KBM-7 (cell line): ENCODE results near the gene TRMT11.
"Not testable (repeated sequence)": the region's sequence is repeated elsewhere in the genome, so short reads cannot be mapped to it uniquely, and the experiment has no call there.

ENCODE experiments used
- DNase-seq: peaks from one replicate; pipeline ENCODE4 v3.0.0-alpha.2; 2015
- in situ Hi-C: fragments of 300-500 bp; cut with MboI; formaldehyde crosslinking; loops from 2 replicates; pipeline ENCODE4 v1.14.3; 2020; ENCODE audit warnings: low sequenced_read_pairs, low pct_unique_long_range_greater_than_20kb, mixed read lengths

The TRMT11 gene

DNA sequence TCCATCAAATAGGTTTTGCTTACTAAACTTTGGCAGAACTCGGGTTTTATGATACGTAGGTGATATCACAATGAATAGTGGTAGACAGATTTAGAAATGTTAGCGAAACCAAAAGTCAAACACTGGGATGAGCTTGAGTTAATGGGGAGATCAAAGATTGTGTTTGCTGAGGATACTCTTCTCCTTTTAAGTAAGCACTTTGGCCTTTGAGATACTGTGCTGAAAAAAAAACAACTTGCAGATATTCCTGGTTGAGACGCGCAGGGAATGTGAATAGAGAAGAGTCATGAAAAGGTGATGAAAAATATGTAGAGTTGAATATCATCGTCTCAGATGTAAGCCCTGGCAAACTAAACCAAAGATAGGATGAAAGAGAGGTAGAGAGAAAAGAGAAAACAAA lies 48.3 kb downstream of the TRMT11 start:
- in situ Hi-C loops: no loop called here
- DNase-seq: no peak

DNA sequence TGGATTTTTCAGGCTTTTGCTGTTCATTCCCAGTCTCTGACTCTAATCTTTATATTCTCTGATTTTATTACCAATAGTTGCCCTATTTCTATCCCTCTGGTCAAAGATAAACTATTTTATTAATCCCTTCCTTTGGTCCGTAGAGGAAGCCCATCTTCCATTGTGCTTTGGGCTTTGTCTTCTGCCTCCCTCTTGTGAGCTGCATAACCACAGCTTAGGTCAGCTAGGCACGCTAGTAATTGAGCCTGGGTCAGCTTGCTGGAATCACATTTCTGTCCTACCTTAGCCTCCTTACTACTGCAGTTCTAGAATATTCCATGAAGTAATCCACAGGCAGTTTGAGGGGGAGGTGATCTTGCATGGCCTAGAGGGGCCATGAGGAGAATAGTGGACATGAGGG lies 49.4 kb downstream of the TRMT11 start:
- in situ Hi-C loops: no loop called here
- DNase-seq: no peak

DNA sequence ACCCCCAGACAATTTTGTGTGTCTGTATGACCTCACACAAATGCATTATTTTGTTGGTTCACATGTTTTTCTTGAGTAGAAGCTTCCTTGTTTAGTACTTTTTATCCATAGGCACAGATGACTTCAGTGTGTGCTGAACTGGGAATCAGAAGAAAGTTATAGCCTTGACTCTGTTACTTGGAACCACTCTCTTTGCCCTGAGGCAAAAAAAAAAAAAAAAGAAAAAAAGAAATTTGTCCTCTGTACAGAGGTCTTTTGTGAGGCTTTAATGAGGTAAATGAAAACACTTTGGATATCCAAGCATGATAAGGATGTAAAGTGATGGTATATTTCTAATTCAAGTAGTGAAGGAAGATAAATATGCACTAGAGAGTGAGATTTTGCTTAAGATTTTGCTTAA lies 51.9 kb downstream of the TRMT11 start:
- in situ Hi-C loops: no loop called here
- DNase-seq: no peak

DNA sequence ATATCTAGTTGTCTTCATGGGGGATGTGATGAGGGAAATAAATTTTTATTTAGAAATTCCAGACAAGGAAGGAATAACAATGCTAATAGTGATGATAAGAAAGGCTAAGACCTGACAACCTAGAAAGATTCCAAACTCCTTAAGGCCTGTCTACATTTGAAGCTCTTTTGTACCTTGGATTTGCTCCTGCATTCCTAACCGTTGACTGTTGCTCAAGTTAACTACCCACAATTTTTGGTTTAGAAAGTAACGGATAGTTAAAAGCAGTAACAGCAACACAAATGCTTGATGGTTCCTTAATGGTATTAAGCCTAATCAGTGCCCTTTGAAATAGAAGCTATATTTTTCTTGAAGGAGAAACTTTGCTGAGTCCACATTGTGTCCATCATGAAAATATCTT lies 52.9 kb downstream of the TRMT11 start:
- no peak for DNase-seq
- in situ Hi-C loops: no loop called here

DNA sequence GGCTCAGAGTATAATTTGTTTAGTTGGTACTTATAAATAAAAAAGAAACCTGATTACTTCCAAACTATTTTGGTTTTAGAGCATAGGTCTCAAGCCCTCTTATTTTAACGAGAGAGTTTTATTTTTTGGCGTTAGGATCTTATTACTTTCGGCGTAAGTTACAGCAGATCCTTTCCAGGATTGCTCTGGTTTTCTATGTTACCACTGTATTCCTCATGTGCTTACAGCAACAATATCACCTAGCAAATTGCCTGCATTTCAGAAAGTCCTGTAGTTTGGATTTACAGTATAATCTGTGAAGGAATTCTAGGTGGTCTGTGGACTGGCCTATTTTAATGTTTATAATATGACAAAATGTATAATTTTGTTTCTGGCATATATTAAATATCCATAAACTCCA lies 54.1 kb downstream of the TRMT11 start:
- DNase-seq: no peak
- in situ Hi-C loops: no loop called here

DNA sequence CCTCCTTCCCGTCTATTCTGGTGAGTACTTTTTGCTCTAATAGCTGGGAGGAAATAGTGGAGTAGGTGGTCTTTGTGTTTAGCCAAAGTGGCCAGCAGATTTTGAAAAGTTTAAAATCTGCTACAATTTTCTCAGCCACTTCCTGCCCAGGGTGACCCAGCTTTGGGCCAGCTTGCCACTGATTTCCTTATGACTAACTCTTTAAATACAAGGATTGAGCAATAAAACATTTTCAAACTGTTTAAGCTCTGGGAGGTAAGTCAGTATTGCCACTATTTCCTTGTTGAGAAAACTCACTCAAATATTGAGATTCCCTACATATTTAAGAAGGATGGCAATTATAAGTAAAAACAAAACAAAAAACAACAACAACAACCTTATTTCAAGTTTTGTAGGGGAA lies 54.5 kb downstream of the TRMT11 start:
- DNase-seq: peak; percentile 56

DNA sequence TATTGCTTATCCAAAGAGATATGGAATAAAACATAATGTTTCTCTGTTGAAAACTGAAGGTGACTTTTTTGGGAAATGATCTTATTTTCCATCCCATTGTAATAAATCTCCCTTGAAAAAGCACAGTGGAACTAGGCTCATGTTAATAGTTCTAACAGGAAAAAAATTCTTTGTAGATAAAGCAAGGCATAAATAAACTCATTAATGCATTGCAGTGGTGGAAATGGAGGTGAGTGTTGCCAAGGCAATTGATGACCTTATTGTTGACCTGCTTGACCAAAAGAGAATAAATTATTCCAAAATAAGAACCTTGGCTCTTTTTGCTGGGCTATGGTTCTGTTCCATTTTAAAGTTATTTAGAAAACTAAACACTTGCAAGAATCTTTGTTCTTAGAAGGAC lies 55.2 kb downstream of the TRMT11 start:
- DNase-seq: no peak
- in situ Hi-C loops: no loop called here

More for the DNA sequence above, 54.5 kb downstream of the TRMT11 start:
- in situ Hi-C loops: no loop called here

DNA sequence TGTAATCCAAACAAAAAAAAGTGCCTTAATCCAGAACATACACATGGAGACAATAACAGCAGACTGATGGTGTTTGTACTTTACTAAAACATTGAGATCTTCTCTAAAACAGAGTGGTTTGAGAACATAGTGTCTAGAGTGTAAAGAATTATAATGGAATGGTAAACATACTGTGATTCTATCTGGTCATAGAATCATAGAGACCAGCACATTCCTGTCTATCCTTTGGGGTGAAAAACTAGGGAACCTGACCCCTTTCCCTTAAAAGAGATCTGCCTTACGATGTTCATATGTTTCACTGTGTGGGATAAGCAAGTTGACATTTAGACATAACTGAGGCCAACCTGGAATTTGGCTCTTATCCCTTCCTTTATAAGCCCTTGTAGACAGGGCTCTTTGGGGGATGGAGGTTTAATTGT lies 55.7 kb downstream of the TRMT11 start:
- DNase-seq: no peak
- in situ Hi-C loops: no loop called here

DNA sequence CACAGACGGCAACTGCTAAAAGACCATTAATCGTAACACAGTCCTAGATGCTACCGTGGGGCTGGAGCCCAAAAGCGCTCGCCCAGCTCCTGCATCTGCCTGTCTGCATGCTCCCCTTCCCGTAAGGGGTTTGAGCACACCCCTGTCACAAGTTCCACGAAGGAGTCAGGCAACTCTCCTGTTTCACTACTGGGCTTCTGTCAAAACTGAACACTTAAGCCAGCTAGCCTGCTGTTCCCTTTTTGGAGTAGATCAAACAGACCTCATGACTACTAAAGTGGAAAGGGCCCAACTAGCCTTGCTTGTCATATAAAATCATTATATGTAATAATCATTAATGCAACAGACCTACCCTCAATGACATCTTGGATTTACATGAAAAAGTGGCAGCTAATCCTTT lies 61.3 kb downstream of the TRMT11 start:
- no peak for DNase-seq
- in situ Hi-C loops: no loop called here

DNA sequence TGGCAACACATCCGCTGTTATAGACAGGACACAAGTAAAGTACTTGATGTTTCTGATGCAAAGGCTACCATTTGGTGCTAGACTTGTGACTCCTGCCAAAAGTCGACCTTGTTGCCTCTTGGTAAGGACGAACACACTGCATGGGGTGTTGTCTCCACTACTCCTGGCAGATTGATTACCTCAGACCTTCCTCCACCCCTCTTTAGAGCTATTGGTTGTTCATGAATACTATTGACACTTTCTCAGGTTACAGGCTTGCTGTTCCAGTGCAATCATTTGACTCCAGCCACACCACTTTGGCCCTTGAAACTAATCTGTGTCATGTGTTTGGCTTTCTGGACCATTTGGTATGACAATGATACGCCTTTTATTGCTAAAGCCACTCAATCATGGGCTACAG lies 62.3 kb downstream of the TRMT11 start:
- in situ Hi-C loops: no loop called here
- no peak for DNase-seq

DNA sequence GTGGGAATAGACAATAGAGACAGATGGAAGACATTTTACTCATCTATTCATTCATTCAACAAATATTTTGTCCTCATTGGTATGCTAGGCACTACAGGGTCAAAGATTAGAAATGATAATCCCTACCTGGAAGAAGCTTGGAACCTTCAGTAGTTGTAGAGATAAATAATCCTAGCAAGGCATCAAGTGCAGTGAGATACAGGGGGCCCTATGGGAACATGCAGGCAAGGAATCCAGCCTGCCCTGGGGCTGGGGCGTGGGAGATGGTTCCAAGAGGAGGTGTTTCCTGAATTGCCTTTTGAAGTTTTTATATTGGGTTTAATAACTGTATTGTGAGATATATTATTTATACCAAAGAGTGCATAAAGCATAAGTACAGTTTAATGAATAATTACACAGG lies 64.5 kb downstream of the TRMT11 start:
- in situ Hi-C loops: no loop called here
- DNase-seq: no peak

DNA sequence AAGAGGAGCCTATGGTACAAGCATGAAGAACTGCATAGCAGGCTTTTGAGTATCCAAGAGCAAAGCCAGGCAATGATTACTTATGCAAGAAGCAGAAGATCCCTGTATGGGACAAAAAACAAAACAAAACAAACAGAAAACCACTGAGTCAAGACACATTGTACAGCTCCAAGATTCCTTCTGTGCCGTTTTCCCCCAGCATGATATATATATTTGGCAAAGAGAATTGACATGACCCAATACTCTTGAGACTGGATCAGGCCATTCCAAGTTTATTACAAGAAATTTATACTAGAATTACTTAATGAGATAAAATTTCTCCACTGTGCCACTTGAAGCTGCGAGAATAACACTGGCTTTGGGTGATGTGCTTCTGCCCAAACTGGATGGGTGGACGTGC lies 65.5 kb downstream of the TRMT11 start:
- in situ Hi-C loops: no loop called here
- DNase-seq: no peak

DNA sequence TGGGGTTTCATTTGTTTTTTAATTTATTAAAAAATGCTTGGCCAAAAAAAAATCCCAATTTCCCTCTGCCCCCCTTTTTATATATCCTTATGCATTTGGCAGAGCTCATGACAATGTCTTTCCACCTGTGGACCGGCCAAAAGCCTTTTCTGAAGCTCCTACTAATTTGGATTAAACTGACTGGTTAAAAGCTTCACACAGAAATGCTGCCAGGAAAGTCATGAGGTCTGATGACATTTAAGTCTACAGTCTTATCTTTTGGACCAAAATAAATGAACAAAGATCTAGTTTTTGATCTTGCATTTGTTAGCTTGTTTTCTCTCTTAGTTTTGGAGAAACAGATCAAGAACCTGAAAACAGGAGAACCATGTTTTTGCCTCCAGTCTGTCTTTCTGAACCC lies 66.1 kb downstream of the TRMT11 start:
- in situ Hi-C loops: no loop called here
- no peak for DNase-seq

DNA sequence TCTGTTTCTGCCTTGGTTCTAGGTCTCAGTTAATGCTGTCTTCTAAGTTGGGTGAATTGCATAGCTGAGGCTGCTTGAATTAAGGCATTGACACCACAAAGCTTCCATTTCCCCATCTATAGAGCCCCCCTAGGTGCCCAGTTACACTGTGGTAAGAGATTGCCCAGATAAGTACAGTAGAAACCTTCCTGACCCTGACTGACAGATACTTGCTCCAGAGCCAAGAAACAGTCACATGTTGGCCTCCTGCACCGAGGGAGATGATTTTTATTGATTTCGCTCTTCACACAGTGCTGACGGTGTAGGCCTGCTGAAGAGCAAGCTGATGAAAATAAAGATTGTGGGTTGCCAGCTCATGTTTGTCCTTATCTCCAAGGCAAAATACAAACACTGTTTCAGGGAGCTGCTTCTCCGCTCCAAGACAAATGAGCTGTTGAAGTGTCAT lies 67.9 kb downstream of the TRMT11 start:
- peak; percentile 43 for DNase-seq
- in situ Hi-C loops: no loop called here

DNA sequence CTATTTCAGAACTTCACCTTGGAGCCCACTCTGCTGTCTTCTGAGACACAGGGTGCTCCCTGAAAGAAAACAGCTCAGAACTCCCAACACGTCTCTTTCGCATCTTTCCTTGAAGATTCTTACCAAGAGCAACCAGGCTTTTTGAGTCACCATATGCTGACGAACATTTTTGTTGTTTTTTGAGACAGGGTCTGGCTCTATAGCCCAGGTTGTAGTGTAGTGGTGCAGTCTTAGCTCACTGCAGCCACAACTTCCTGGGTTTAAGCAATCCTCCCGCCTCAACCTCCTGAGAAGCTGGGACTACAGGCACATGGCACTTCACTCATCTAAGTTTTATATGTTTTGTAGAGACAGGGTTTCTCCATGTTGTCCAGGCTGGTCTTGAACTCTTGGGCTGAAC lies 68.5 kb downstream of the TRMT11 start:
- DNase-seq: peak; percentile 14
- in situ Hi-C loops: no loop called here

DNA sequence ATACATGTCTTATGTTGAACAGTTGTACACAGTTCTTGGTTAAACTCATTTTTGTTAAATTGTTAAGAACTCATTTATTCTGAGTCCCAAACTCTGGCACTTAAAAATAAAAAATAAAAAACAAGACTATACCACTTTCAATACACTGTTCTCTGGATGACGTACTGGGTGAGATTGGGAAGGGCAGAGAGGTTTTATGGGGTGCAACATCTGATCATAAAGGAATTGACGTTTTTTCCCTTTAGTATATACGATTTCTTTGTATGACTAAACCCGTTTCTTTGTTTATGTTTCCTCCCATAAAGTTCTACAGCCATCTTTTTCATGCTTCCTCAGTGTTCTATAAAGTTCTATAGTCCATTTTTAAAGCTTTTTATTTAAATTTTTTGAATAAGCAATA lies 69.1 kb downstream of the TRMT11 start:
- in situ Hi-C loops: no loop called here
- DNase-seq: no peak

DNA sequence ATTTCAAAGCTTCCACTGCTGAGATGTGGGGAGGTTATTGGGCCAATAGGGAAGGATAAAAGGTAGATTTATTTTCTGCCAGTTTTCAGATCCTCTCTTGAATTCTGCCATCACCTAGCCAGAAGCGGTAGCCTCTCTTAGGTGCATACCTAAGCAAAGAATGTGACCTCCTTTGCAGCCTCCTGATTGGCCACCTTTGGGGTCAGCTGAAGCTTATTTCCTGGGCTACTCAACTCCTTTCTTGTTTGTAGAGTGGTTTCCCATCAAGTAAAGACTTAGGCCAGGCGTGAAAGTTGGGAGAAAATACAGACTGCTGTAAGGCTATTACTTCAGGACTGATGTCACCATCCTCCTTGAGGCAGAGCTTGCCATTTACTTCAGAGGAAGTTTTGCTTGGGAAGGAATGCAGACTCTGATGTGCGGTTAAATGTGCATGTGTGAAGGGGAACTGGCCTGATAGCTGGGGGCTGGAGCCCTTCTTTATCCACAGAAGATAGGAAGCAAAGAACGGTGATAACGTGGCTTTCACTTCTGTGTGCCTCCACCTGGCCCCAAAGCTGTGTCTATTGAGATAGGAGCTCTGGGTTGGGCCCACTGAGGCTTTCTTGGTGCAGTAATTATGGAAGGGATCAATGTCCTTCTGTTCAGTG lies 70.1 kb downstream of the TRMT11 start:
- in situ Hi-C loops: no loop called here
- DNase-seq: no peak

DNA sequence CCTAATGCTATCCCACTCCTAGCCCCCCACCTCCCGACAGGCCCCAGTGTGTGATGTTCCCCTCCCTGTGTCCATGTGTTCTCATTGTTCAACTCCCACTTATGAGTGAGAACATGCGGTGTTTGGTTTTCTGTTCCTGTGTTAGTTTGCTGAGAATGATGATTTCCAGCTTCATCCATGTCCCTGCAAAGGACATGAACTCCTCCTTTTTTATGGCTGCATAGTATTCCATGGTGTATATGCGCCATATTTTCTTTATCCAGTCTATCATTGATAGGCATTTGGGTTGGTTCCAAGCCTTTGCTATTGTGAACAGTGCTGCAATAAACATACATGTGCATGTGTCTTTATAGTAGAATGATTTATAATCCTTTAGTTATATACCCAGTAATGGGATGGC lies 71.7 kb downstream of the TRMT11 start:
- DNase-seq, in situ Hi-C loops: not testable (repeated sequence)

DNA sequence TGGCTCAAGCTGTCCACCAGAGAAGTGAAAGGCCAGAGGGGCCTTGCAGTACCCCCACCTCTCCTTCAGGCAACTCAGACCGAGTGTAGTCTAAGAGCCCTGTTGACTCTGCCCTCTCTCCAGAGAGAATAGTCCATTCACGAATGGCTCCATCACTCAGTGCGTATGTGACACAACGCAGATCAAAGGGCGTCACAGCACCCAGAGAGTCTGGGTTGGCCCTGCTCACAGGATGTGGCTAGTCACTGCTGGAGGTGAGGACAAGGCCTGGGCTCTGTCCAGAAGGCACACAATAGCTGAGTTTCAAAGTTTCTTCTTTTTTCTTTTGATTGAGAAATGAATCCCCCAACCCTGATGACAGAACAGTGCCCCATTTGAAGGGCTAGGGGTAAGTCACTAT lies 74.1 kb downstream of the TRMT11 start:
- in situ Hi-C loops: no loop called here
- DNase-seq: no peak

DNA sequence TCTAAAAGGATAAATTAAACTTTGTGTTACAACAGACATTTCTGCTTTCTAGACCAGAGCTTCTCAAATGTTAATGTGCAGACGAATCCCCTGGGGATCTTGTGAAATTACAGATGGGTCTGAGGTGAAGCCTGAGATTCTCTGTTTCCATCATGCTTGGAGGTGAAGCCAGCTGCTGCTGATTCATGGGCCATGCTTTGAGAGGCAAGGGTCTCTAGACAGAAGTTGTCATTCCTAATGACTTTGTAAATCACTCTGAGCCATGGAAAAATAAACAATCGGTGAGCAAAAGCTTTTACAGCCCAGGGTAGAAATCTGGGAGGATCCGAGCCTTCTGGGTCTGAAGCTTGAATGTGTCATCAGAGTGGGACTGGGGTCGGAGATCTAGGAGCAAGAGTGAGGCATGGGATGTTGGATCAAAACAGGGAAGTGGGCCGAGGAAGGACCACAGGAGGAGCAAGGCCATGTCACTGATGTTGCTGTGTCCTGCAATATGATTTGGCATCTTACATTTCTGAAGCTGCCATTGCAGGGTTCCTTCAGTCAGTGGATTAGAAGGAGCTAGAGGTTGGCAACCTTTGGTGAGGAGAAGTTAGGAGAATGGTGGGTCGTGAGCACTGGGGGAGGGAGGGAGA lies 77.3 kb downstream of the TRMT11 start:
- DNase-seq: no peak
- in situ Hi-C loops: no loop called here

DNA sequence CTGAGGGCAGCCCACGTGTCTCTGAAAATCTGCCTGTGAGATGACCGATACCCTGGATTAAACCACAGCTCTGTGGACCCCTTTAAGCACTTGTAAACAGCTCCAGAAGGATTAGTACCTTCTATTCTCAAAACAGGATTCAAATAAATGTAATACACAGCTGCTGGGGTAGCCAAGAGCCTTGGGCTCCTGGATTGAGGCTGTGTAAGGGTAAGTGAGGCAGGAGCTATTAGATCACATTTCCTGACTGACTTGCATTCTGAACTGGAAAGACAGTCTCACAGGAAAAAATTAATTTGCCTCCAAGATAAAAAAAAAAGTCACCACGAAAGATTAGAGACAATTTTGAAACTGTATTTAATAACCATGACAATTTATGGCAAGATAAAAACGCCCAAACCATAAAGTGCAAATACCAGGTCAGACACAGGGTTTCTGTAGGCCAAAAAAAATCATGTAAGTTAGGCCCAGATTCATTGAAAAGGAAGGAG lies 78.0 kb downstream of the TRMT11 start:
- in situ Hi-C loops: no loop called here
- DNase-seq: no peak
